ENCODE measurements around the gene NEAT1.

Gene NEAT1

DNA sequence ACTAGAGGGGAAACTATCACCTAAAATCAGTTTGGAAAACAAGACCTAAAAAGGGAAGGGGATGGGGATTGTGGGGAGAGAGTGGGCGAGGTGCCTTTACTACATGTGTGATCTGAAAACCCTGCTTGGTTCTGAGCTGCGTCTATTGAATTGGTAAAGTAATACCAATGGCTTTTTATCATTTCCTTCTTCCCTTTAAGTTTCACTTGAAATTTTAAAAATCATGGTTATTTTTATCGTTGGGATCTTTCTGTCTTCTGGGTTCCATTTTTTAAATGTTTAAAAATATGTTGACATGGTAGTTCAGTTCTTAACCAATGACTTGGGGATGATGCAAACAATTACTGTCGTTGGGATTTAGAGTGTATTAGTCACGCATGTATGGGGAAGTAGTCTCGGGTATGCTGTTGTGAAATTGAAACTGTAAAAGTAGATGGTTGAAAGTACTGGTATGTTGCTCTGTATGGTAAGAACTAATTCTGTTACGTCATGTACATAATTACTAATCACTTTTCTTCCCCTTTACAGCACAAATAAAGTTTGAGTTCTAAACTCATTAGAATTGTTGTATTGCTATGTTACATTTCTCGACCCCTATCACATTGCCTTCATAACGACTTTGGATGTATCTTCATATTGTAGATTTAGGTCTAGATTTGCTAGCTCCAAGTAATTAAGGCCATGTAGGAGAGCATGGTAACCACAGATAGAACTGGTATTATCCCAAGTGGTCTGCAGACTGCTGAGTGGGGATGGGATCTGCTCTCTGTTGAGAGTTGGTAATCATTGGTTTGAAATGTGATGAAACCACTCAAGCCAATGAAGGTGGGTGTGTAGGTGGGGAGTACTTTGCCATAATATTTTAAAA lies 3.6 kb downstream of the NEAT1 start:
- Histone ChIP-seq H2AFZ (ENCODE audit: low read length) (no peak overlapping the region), H3K27me3 (replicated peaks; ENCODE audit: insufficient read depth, low read length) (no peaks in the 10 kb centered on the region), H3F3A (ENCODE audit: insufficient read depth, low read length) (peaks cover 97% of the 10 kb centered on the region), H3K36me3 (replicated peaks; ENCODE audit: insufficient read depth, low read length) (no peaks in the 10 kb centered on the region), H4K20me1 (ENCODE audit: insufficient read depth, low read length) (peaks cover 24% of the 10 kb centered on the region), H3K4me2 (ENCODE audit: low read depth, low read length) (peak overlapping the region; percentile 99), H3K4me1 (ENCODE audit: low read length) (peaks cover 47% of the 10 kb centered on the region), H3K9ac (ENCODE audit: low read length) (peak overlapping the region; percentile 100), H3K4me3 (ENCODE audit: low read length) (peak overlapping the region; percentile 87; the same call in 1 of the 2 replicates), H3K9me2 (replicated peaks; ENCODE audit: insufficient read depth, low read length) (no peaks in the 10 kb centered on the region), H3K9me3 (replicated peaks; ENCODE audit: insufficient read depth, low read length) (no peaks in the 10 kb centered on the region), H3K27ac (ENCODE audit: low read length) (peak overlapping the region; percentile 100), H3K79me2 (ENCODE audit: low read length) (peaks cover 90% of the 10 kb centered on the region)
- no peak for TF ChIP-seq EZH2phosphoT487 (IDR thresholded peaks at IDR 0.05; ENCODE audit: low read length)
- DNase-seq = peak; percentile 87

DNA sequence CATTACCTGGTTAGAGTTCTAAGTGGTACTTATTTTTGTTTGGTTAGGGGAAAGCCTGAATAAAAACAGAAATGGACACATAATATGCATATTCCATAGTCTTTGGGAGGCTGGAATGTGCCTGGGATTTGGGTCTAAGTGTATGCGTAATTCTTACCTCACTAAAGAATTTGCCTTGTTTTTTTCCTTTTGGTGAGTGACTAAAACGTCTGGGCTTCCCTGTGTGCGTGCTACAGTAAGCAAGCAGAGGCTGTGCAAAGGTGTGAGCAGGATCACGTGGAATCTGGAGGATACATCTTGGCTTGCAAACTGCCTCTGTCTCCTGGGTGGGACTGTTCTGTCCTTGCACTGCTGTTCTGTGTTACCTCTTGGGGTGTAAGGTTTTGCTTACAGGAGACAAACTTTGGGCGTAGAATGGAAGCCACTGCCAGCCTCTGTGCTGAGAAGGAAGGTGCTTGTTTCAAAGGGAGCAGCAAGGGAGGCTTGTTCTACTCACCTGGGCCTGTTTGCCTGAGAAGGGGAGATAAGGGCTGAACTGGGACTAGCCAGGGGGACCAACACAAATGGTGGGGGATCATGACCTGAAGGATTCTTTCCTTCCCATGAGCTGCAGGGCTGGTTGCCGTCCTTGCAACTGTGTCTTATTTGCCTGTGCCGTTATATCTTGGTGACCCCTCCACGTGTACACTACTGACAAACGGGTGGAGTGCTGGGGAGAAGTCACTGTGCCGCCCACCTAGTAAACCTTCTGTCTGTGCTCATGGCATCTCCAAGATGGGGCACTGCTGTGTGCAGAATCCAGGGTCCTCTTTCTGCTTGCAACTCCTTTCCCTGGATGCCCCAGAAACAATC lies 4.5 kb downstream of the NEAT1 start:
- Histone ChIP-seq H4K20me1 (ENCODE audit: insufficient read depth, low read length) (peaks cover 24% of the 10 kb centered on the region), H3K4me1 (ENCODE audit: low read length) (peaks cover 51% of the 10 kb centered on the region), H3K4me3 (ENCODE audit: low read length) (peak overlapping the region; percentile 87; the same call in 1 of the 2 replicates), H3F3A (ENCODE audit: insufficient read depth, low read length) (peaks cover 98% of the 10 kb centered on the region), H3K36me3 (replicated peaks; ENCODE audit: insufficient read depth, low read length) (no peaks in the 10 kb centered on the region), H3K4me2 (ENCODE audit: low read depth, low read length) (peak overlapping the region; percentile 99; the same call in 1 of the 2 replicates), H3K27me3 (replicated peaks; ENCODE audit: insufficient read depth, low read length) (no peaks in the 10 kb centered on the region), H3K9ac (ENCODE audit: low read length) (peak overlapping the region; percentile 100), H3K79me2 (ENCODE audit: low read length) (peaks cover 91% of the 10 kb centered on the region), H3K27ac (ENCODE audit: low read length) (peak overlapping the region; percentile 100), H3K9me3 (replicated peaks; ENCODE audit: insufficient read depth, low read length) (no peaks in the 10 kb centered on the region), H3K9me2 (replicated peaks; ENCODE audit: insufficient read depth, low read length) (no peaks in the 10 kb centered on the region), H2AFZ (ENCODE audit: low read length) (no peak overlapping the region)
- peak; percentile 75 for DNase-seq
- TF ChIP-seq EZH2phosphoT487 (IDR thresholded peaks at IDR 0.05; ENCODE audit: low read length) (no peak), EZH2 (optimal IDR thresholded peaks at IDR 0.05; ENCODE audit: low read depth, low read length) (no peak)

- Histone ChIP-seq H3F3A (ENCODE audit: insufficient read depth, low read length) (peaks cover 100% of the 10 kb centered on the region), H3K79me2 (ENCODE audit: low read length) (peaks cover 93% of the 10 kb centered on the region), H3K4me1 (ENCODE audit: low read length) (peaks cover 55% of the 10 kb centered on the region), H3K4me3 (ENCODE audit: low read length) (no peak overlapping the region), H3K36me3 (replicated peaks; ENCODE audit: insufficient read depth, low read length) (no peaks in the 10 kb centered on the region), H3K27ac (ENCODE audit: low read length) (peak overlapping the region; percentile 100), H3K4me2 (ENCODE audit: low read depth, low read length) (peak overlapping the region; percentile 99), H4K20me1 (ENCODE audit: insufficient read depth, low read length) (peaks cover 23% of the 10 kb centered on the region), H3K9ac (ENCODE audit: low read length) (peak overlapping the region; percentile 100), H2AFZ (ENCODE audit: low read length) (no peak overlapping the region), H3K27me3 (replicated peaks; ENCODE audit: insufficient read depth, low read length) (no peaks in the 10 kb centered on the region), H3K9me2 (replicated peaks; ENCODE audit: insufficient read depth, low read length) (no peaks in the 10 kb centered on the region), H3K9me3 (replicated peaks; ENCODE audit: insufficient read depth, low read length) (no peaks in the 10 kb centered on the region)
- peak; percentile 63 for DNase-seq
- TF ChIP-seq EZH2phosphoT487 (IDR thresholded peaks at IDR 0.05; ENCODE audit: low read length) (no peak), EZH2 (optimal IDR thresholded peaks at IDR 0.05; ENCODE audit: low read depth, low read length) (no peak), CTCF (IDR thresholded peaks at IDR 0.05; ENCODE audit: low read length) (no peak)
Measured at GRCh38 chr11:65427691-65428577, 5.3 kb downstream of the NEAT1 start.
